GM21529 (cell line): ENCODE results near the gene SENP1.

Experiments used
- ATAC-seq: cut with Tn5 transposase; IDR thresholded peaks from one replicate; pipeline ENCODE4 v1.9.1; 2021; ENCODE audit not compliant: unreplicated experiment

The SENP1 gene

DNA sequence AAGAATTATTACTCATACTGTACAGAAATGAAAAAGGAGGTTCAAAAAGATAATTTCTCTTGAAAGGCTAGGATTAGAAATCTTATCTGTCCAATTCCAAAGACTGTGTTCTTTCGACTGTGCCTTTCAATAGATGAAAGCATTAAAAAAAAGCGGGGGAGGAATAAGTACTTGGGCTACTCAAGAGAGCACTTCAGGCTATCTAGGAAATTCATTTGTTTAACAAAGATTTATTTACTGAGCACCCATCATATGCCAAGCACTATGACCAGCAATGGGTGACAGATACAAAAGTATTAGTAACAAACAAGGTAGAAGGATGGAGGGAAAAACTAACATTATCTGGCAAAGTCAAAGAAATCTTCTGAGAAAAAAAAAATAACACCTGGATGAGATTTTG, 37.4 kb downstream of the SENP1 start:
- ATAC-seq = no peak

DNA sequence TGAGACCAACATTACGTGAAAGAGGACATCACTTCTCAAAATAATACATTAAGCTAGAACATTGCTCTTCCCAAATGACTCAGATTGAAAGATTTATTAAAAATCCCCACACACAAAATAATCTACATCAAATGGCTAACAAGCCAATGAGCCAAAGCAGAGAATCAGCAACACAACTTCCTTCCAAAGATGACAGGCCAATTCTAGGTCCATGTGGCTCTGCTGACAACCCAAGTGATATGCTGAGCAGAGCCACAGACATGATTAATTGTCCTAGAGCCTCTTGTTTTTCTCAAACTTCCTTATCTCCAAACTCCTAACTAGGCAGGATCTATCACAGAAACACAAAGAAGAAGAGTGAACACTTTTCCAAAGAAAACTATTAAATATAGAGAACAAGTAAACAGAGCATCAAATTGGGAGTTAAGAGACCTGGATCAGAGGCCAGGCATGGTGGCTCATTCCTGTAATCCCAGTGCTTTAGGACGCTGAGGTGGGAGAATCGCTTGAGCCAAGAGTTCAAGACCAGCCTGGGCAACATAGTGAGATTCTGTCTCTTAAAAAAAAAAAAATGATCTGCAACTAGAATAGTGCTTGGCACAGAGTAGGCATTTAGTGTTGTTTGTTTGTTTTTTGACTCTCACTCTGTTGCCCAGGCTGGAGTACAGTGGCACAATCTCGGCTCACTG, 38.5 kb downstream of the SENP1 start:
- ATAC-seq = no peak

GRCh38 chr12:48065041-48065440, 40.8 kb downstream of the SENP1 start:
- ATAC-seq = no peak

GRCh38 chr12:48063530-48063929, 42.3 kb downstream of the SENP1 start:
- ATAC-seq = no peak

DNA sequence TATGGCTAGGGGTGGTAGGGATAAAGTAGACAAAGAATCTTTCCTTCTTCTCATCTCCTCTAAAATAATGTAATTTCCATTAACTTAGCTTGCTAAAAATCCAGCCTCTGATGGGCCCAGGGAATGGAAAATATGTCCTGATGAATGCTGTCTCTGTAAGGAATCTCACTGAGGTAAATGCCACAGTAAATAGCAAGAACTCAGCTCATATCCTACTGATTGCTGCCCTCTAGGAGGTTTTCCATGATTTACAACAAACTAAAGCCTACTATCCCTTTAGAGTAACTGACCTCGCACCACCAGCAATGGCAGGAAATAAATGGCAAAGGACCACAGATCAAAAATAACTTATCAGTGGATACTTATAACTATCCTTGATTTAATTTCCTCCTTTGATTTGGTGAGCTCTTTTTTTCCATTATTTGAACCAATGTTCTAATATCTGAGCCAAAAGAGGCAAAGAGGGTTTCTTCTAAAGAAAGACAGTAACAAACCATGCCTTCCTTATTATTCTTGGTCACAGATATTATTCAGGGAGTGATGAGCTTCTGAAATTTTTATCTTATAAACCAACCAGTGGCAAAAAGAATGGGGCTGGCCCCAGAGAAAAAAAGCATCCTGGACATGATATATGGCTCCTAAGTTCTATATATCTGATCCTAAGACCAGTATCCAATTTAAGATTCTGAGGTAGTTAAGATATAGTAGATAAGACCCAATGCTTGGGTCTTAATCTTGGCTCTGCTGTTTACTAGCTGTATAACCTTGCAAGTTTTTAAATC, 43.8 kb downstream of the SENP1 start:
- ATAC-seq = no peak

DNA sequence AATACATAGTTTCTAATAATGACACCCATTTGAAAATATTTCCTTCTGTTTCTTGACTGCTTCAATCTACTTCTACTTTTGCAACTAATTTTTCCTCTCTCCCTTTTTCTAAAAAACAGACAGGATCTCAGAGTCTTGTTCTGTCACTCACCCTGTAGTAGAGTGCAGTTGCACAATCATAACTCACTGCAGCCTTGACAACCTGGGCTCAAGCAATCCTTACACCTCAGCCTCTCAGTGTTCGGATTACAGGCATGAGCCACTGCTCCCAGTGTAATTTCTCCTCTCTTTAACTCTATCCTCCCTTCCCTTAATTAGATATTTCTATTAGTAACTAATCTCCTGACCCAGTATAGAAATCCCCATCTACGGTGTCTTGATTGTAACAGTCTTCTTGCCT, 45.4 kb downstream of the SENP1 start:
- no peak for ATAC-seq

GRCh38 chr12:48058771-48059170, 47.1 kb downstream of the SENP1 start:
- no peak for ATAC-seq

GRCh38 chr12:48054955-48055821, 50.7 kb downstream of the SENP1 start:
- no peak for ATAC-seq

GRCh38 chr12:48053883-48054282, 52.0 kb downstream of the SENP1 start:
- ATAC-seq = no peak

- ATAC-seq = no peak
Observed at GRCh38 chr12:48053122-48053521, 52.8 kb downstream of the SENP1 start.

DNA sequence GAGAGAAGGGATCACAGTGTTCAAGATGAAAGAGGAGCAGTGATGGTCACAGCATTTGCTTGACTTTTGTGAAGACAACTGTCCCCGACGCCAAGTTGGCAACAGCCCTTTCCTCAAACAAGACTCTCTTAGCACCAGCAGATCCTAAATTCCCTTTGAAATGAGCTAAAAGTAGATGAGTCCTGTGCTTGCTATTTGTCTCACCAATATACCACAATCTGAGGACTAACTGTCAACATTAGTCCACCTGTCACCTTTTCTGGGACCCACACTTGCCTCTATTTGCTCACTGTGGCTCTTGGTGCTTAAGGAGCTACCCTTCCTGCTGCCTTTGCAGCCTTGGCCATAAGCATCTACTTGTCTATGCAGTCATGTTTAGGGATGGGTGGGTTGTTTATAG, 54.2 kb downstream of the SENP1 start:
- no peak for ATAC-seq

- no peak for ATAC-seq
Observed at GRCh38 chr12:48050174-48050573, 55.7 kb downstream of the SENP1 start.

DNA sequence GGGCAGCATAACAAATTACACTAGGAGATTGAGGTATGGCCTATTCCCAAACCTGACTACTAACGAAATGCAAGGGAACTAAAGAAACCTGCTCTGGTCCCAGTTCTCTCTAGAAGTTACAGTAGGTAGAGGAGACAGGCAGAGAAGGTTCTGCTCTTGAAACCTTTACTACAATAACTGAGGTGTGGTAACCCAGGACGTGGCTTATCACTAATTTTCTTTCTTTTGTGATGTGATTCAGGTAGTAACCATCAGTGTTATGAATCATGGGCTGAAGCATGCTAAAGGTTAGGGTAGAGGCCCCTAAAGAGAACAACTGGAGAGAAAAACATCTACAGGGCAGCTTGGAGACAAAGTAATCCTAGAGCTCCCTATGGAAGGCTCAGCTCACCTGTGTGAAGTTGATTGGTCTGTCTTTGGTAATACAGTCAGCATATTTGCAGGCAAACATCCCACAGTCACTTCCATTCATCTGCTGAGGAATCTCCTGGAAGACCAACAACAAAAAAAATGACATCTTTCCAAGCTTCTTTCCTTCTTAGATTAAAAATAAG, 59.8 kb downstream of the SENP1 start:
- no peak for ATAC-seq

DNA sequence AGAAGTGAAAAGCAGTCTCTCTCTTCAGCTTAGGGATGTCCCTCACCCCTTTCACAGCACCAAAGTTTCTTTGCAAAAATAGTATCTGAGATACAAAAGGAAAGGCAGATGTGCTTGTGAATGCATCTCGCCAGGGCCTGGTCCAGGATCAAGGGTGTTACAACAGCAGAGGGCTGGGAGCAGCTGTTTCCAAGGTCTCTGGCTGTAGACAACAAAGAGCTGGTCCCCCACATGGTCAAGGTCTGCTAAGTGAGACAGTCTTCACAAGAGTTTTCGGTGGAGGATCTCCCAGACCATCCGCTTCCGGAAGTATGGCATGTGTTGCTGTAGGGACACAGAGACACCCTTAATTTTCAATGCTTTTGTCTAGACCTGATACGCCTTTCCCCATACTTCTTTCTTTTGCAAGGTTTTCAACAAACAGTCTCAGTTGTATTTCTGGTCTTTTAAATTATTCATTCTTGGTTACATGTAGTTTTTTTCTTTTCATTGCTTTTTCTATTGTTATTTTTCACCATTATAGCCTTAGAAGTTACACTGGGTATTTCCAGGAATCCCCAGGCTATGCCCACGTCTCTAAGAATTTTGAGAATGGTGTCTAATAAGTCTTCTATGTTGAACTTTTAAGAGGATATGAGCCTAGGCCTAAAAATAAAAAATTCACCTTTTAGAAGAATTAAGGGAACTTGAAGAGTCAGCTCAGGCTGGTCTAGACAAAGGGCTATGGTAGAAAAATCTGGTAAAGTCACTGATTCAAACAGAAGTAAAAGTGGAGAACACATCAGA, 60.6 kb downstream of the SENP1 start:
- no peak for ATAC-seq

DNA sequence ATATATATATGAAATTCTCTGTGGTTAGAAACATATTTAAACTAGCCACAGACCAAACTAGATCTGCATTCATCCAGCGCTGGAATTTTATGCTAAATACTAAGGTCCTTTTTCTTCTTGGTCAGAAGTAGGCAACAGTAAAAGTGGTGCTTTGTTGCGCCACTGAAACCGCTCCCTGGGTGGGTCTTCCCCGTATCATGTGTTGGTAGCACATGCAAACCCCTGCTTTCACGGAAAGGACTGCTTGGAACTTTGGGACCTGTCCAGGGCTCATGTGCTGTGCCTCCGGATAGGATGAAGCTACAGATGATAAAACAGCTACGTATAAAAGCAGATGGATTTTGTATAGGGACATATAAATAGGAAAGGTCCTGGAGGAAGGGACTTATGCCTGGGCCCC, 61.5 kb downstream of the SENP1 start:
- no peak for ATAC-seq

DNA sequence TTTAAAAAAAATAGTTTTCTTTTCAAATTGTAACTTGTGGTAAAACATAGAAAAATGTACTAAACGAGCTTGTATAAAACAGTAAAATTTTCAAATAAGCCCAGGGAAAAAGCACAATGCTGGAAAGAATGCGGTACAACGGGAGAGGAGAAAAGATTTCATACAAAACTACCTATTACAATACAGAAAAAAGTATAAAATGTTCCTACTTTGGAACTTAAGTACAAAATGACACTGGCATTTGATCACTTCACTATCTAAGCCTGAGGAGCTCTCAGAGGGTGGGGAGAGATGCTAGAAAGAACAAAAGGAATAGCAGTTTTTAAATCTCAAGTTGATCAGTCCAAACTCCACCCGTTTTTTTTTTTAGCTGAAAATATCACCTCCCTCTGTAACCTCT, 62.1 kb downstream of the SENP1 start:
- no peak for ATAC-seq

DNA sequence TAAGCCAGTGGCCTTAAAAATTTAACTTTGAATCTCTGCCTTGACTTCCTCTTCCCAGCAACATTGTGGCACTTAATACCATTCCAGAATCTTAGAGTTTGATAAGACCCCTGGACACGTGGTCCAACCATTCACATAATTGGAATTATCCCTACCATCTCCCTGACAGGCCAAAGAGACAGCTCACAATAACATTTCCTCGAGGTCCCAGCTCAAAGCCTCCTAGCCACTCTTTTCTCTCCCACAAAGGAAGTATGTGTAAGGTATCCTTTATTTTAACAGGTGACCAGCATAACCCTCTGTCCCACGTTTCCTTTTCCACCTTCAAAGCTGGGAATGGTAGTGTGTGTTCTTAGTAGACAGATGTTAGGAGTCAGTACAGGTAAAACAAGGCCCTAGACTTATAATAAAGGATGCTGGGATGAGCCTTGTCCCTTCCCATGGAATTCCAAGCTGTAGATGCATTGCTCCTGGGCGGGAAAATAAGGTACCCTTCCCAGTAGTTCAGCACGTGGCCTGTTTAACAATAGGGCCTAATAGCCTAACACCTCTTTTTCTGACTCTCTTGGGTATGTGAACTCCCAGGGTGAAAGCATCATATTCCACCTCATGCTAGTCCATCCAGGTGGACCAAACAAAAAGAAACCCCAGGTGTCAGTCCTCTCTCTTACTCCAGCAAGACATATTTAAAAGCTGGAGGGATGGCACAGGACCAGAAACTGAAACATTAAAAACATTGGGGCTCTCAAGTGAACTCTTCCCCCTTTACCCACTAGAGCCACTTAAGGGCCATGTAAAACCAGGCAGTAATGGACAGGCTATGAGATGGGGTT, 64.1 kb downstream of the SENP1 start:
- ATAC-seq = no peak

DNA sequence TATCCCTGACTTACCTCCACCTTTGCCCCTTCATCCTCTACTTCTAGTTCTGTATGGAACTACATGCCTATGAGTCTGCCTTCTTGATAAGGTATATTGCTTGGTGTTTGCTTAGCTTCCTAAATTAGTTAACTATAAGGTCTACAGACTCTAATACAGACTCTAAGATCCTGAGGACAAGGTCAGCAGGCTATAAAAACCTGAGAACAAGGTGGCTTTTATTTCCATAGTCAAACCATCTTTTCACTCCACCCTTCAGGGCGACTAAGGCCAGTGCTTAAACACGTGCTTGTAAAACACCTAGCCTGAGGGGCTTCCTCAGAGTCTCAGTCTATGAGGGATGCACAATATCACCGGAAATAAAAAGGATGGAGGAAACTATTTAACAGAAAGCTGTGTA, 65.5 kb downstream of the SENP1 start:
- no peak for ATAC-seq

DNA sequence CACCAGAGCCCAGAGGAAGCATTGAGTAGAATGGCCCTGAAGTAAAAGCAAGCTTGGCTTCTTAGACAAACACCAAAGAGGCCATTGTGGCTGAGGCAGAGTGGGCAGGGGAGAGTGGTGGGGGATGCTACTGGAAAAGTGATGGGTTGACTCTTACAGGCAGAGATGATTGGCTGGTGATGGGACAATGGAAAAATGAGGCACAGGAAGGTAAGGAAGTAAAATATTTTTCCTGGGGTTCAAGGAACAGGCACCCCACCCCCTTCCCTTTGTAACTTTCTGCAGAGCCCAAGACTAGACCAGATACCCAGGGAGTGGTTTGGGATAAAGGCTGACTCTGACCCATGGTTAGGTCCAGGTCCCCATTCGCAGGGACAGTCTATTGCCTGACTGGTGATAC, 66.7 kb downstream of the SENP1 start:
- no peak for ATAC-seq

DNA sequence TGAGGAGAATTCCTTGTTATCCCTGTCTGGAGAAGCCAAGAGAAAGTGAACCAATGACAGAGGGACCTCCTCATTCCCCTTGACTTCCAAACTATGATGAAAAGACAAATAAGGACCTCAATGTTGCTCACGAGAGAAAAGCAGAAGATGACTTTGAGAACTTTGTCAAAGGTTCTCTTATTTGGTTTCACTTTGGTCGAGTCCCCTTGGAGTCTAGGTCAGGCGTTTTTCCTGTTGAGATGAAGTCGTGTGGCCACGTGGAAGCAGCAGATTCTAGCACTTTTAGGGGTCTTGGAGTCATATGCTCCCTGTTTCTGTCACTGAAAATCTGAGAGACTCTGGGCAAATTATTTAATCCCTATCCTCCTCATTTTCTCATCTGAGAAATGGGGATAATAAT, 67.8 kb downstream of the SENP1 start:
- no peak for ATAC-seq
